ENCODE results near the gene ITGA1. TPM values are rescaled to one million over a fixed set of nuclear protein-coding genes. Genes with fewer than 3 reads are reported as not detected.

ITGA1 gene
- total RNA-seq, result 7.7 and 10.1 TPM in 2 replicates

DNA sequence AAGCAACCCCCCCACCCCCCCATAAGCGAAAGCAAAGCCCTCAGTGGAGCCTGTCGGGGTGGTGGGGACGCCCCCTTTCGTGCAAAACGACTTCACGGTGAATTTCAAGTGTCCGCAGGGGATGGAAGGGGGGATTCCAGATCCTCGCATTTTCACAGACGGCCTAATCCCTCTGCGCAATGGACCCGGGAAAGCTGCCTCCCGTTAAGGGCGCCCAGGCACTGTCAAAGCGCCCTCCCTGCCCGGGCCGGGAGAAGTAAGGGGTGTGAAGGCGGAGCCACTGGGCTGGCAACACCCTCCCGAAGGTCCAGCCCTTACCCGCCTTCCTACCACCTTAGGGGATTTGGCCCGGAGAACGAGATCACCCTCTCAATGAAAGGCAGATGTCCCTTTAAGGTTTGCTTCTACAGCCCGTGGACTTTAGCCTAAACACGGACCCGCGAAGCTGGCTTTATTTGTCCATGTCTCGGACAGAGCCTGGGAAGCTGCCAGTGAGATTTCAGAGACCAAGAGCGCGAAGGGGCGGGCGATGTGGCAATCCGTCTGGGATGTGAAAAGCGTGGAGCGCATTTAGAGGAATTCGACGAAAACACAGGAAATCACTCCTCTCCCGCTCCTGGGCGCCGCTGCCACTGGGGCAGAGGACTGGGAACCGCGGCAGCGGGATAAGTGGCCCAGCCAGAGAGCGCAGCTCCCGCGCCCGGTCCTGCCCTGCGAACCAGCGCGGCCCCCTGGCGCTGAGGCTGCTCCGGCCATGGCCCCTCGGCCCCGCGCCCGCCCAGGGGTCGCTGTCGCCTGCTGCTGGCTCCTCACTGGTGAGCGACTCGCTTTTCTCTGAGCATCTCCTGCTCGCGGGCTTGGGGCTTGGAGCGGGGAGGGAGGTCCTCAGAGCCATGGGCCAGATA, at the start of gene ITGA1, which contains the start of gene PELO:
TSS of gene ITGA1 (plus strand) at position 317 of the 905 bp plus-strand sequence. CDS start at position 755, 438 bp downstream.
TSS of gene PELO (plus strand) at position 317 of the 905 bp plus-strand sequence. CDS start 12,479 bp downstream, outside the sequence.

DNA sequence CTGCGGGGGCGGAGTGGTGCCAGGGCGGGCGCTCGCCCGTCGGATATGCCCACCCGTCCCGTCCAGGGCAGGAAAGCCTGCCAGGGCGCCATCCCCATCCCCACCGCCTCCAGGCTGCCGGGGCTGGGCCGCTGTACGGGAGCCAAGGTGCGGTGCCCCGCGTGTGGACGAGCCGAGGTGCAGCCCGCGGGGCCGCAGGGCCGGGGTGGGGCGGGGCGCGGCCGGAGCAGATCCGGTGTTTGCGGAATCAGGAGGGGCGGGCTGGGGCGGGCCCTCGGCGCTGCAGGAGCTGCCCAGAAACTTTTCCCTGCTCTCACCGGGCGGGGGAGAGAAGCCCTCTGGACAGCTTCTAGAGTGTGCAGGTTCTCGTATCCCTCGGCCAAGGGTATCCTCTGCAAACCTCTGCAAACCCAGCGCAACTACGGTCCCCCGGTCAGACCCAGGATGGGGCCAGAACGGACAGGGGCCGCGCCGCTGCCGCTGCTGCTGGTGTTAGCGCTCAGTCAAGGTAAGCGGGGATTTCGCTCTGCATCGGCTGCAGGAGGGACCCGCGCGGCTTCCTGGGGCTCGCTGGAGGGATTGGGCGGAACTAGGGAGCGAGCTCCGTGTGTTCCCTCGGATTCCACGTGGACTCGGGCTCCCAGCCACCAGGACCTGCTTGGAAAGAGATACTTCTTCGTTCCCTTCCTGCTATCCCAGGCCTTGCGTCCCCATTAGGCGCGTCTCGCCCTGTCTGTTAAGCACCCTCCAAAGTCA, 201.5 kb downstream of the ITGA1 start, which contains the start of gene ITGA2:
TSS of gene ITGA2 (plus strand) at position 328 of the 756 bp plus-strand sequence. CDS start at position 445, 117 bp downstream.

Other genes with a start within 250 kb of the ITGA1 start
- 18.0 and 18.3 TPM in 2 replicates for gene PELO, start within 50 bp of the ITGA1 start, total RNA-seq
- 27.3 and 52.1 TPM in 2 replicates for gene ITGA2, start 201.4 kb downstream of the ITGA1 start, total RNA-seq

Measured in hair follicular keratinocyte (primary cell).